NB4 (cell line): ENCODE data around the gene KCTD16.

Experiments
- CTCF ChIP-seq: IDR thresholded peaks from one replicate; pipeline ENCODE4 v1.5.1; 2012; ENCODE audit warnings: low read depth, low read length
- MAX ChIP-seq: IDR thresholded peaks from 2 replicates; pipeline ENCODE4 v1.6.1; 2011; ENCODE audit warnings: low read depth, low read length

- TF ChIP-seq MAX (no peak), CTCF (no peak)
Observed at GRCh38 chr5:144386315-144386714, 215.6 kb downstream of the KCTD16 start.
